Stomach (tissue), 9 donors: ENCODE data around the gene PRICKLE2. TPM values are rescaled to one million over a fixed set of nuclear protein-coding genes. Genes with fewer than 3 reads are reported as not detected.

Source experiments
- DNase-seq, 2 donors: peaks; one replicate each; pipeline versions ENCODE4 v3.0.0 to v3.0.0-alpha.2; 2013 to 2019
- H3K27ac ChIP-seq, 5 donors: fragments of 200-600 bp in 4 of 5; sonication (generic) in 4 of 5; one replicate each; pipeline ENCODE4 v1.5.1; 2013 to 2019; ENCODE audit warnings: mild to moderate bottlenecking in 1 of 5, moderate library complexity in 1 of 5
- H3K27me3 ChIP-seq, 3 donors: fragments of 200-600 bp; sonication (generic); one replicate each; pipeline ENCODE4 v1.5.1; 2017 to 2019; ENCODE audit warnings: mixed run types in 1 of 3
- H3K36me3 ChIP-seq, 4 donors: fragments of 200-600 bp; sonication (generic); 1 replicate in 3 of 4; 2 replicates in 1 of 4; pipeline ENCODE4 v1.5.1; 2016 to 2019
- H3K4me1 ChIP-seq, 4 donors: fragments of 200-600 bp; sonication (generic); one replicate each; pipeline ENCODE4 v1.5.1; 2016 to 2019
- H3K4me3 ChIP-seq, 4 donors: fragments of 200-600 bp; sonication (generic) in 3 of 4; one replicate each; pipeline ENCODE4 v1.5.1; 2016 to 2019; ENCODE audit warnings: mild to moderate bottlenecking in 1 of 4
- H3K9me3 ChIP-seq, 4 donors: fragments of 200-600 bp; sonication (generic); one replicate each; pipeline ENCODE4 v1.5.1; 2016 to 2019
- EP300 ChIP-seq: sonication (generic); formaldehyde crosslinking; IDR thresholded peaks from one replicate; pipeline ENCODE4 v1.6.1; 2017; ENCODE audit warnings: antibody characterized with exemption
- POLR2A ChIP-seq, 4 donors: fragments of 450-650 bp; IDR thresholded peaks; one replicate each; pipeline ENCODE4 v1.6.1; 2016; ENCODE audit warnings: antibody characterized with exemption in 4 of 4, control low read depth in 2 of 4, mild to moderate bottlenecking in 1 of 4, moderate library complexity in 1 of 4
- POLR2AphosphoS5 ChIP-seq, 3 donors: sonication (generic); formaldehyde crosslinking; IDR thresholded peaks; one replicate each; pipeline ENCODE4 v1.6.1; 2016; ENCODE audit warnings: antibody characterized with exemption in 3 of 3
- WGBS, 5 donors: extraction: QIAGEN DNeasy Blood & Tissue Kit in 3 of 5; methylation state at CpG; one replicate each; pipeline versions ENCODE4 v1.1.5 to v1.1.7; 2013 to 2018; 5-methylcytosine and 5-hydroxymethylcytosine counted together
- intact Hi-C: fragments of 100-400 bp; cut with DNase I; formaldehyde crosslinking; loops from one replicate; pipeline ENCODE4 v1.15.1; 2023; ENCODE audit warnings: low total_unique reads
- polyA plus RNA-seq, 3 donors: library from polyadenylated mRNA; stranded (reverse); fragments of 200-250 nt; gene quantifications; one replicate each; pipeline ENCODE4 v1.2.3, GENCODE V29; 2013
- total RNA-seq, 5 donors: library from RNA; depleted of rRNA; stranded (reverse); fragments of >200 nt; gene quantifications; one replicate each; pipeline versions ENCODE4 v1.1.0 to v1.2.3, GENCODE V29; 2014 to 2016
- TF ChIP-seq, protein P1 (sequence below), 7 experiments: fragments of 450-650 bp in 4 of 7; fragments of 200-600 bp in 3 of 7; sonication (generic) in 3 of 7; IDR thresholded peaks; one replicate each; pipeline ENCODE4 v1.5.1; 2016 to 2019; ENCODE audit warnings: antibody characterized with exemption in 7 of 7, control low read depth in 2 of 7, mild to moderate bottlenecking in 1 of 7
- donor health status: healthy with polysubstance abuse.
- donor health status: Bipolar disorder and iron deficiency.
- donor health status: healthy.

The PRICKLE2 gene
- total and polyA plus RNA-seq, 8 donors: 3.7 to 59.1 (median 21.0) TPM

DNA sequence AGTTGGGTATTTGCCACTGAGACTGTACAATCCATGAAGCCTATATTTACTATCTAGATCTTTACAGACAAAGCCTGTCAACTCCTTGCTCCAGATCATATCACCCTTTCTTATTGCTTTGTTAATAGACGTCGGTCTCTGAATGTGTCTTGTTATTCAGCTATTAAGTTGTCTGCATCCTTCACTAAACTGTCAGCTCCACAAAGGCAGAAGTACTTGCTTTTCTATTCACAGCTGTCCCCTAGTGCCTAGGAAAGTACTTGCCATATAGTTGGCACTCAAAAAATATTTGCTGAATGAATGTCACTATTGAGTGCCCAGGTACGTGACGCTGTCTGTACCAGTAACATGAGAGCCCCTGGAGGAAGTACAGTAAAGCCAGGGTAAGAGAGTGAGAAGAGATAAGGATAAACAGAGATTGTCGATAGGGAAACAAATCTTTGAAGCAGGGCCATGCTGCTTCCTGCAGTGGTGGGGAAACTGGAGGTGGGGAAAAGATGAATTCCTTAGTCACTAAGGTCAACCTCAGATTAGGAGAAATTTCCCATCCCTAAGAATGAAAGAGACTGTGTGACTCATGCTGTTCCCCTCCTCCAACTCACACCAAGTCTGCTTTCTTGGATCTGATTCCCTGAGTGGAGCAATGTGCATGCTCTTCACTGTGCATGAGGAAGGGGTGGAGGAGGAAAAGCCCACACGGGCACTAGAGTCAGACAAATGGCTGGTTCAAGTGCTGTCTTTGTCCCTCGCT is 36.3 kb downstream of the PRICKLE2 start:
- peaks cover 23 to 59% (median 32%) of the 10 kb centered on the region in 4 donors for H3K4me1 ChIP-seq
- peak overlapping the region; percentile 26 to 74 (median 57) for H3K27ac ChIP-seq
- H3K9me3 ChIP-seq: no peaks in the 10 kb centered on the region
- no peak overlapping the region for H3K4me3 ChIP-seq
- peak in 1 of 2 donors; percentile 80 for DNase-seq
- peak; percentile 55 to 90 (median 59) for TF ChIP-seq POLR2AphosphoS5 (IDR thresholded peaks at IDR 0.05)
- TF ChIP-seq, protein P1, sequence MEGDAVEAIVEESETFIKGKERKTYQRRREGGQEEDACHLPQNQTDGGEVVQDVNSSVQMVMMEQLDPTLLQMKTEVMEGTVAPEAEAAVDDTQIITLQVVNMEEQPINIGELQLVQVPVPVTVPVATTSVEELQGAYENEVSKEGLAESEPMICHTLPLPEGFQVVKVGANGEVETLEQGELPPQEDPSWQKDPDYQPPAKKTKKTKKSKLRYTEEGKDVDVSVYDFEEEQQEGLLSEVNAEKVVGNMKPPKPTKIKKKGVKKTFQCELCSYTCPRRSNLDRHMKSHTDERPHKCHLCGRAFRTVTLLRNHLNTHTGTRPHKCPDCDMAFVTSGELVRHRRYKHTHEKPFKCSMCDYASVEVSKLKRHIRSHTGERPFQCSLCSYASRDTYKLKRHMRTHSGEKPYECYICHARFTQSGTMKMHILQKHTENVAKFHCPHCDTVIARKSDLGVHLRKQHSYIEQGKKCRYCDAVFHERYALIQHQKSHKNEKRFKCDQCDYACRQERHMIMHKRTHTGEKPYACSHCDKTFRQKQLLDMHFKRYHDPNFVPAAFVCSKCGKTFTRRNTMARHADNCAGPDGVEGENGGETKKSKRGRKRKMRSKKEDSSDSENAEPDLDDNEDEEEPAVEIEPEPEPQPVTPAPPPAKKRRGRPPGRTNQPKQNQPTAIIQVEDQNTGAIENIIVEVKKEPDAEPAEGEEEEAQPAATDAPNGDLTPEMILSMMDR (IDR thresholded peaks at IDR 0.05): no peak
- no peak for TF ChIP-seq POLR2A (IDR thresholded peaks at IDR 0.05)
- no peak for TF ChIP-seq EP300
- peaks cover 0 to 6% (median 0%) of the 10 kb centered on the region in 4 donors for H3K36me3 ChIP-seq
- intact Hi-C loops: no loop called here
- WGBS, 5 donors: 36 to 40% (median 39%) methylated on average over 7 of the region's 7 CpGs
- H3K27me3 ChIP-seq: no peaks in the 10 kb centered on the region

DNA sequence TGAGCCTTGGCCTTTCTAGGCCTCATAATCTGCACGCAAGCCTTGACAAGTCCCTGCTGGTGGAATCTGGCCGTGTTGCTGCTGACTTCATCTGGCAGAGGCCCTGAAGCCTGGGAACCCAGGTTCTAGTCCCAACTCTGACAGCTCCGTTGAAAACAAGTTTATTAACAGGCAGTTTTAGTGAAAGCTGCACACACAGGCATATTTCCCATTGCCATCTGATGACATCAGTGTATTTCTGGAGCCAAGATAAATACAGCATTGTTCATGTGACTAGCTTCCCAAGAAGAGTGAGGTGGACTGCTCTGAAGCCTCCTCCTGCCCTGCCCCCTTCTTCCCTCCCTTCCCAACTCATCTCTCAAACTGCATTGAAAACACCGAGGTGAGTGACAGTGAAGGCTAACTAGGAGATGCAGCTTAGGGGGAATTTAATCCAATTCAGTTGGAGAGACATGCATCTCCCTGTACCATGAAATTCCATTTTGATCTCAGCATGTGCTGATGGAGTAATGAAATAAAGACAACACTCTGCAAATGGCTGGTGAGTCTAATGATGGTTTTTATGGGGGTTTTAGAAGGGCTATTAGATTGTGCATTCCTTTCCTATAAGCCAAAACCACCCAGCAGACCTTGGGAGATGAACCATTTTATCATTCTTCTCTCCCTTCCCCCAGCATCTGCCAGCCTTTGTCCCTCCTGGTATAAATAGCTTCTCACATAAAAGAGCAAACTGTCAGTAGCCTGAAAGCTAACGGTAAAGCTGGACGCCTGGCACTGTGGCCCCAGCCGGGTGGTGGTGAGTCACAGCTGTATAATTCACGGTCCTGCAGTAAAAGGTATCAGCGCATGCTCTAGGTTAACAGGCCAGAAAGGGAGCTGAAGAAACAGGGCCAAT is 38.0 kb downstream of the PRICKLE2 start:
- intact Hi-C loops: no loop called here
- WGBS, 5 donors: 34 to 48% (median 39%) methylated on average over 9 of the region's 9 CpGs
- DNase-seq: peak; percentile 40 to 94

DNA sequence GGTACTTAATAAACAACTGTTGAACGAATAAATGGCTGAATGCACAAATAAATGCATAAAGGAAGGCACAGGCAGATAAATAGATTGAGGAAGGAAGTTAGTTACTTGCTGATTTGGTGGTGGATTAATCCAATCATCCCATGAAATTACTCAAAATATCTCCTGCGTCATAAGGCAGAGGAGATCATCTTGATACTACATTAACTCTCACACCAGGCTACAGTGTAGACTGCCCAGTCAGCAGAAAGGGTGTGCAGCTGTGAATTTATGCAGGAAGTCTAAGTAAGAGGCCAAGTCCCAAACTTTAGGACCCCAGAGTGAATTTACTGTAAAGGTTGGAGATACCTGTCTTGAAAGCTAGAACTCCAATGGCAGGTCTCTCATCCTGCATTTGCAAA is 38.6 kb downstream of the PRICKLE2 start:
- H3K36me3 ChIP-seq: no peaks in the 10 kb centered on the region
- WGBS, 5 donors: 50 to 72% (median 66%) methylated on average over 2 of the region's 2 CpGs
- no peaks in the 10 kb centered on the region for H3K9me3 ChIP-seq
- H3K4me3 ChIP-seq: no peak overlapping the region
- TF ChIP-seq, protein P1 (IDR thresholded peaks at IDR 0.05): no peak
- TF ChIP-seq POLR2A (IDR thresholded peaks at IDR 0.05): no peak
- no peak for TF ChIP-seq POLR2AphosphoS5 (IDR thresholded peaks at IDR 0.05)
- TF ChIP-seq EP300: no peak
- intact Hi-C loops: no loop called here
- no peaks in the 10 kb centered on the region for H3K27me3 ChIP-seq
- peaks cover 23 to 59% (median 32%) of the 10 kb centered on the region in 4 donors for H3K4me1 ChIP-seq
- no peak for DNase-seq
- peak overlapping the region in 4 of 5 donors; percentile 32 to 74 (median 59) for H3K27ac ChIP-seq

More for the DNA sequence above, 38.0 kb downstream of the PRICKLE2 start:
- H3K9me3 ChIP-seq: no peaks in the 10 kb centered on the region
- TF ChIP-seq EP300 (no peak), POLR2A (IDR thresholded peaks at IDR 0.05) (no peak), POLR2AphosphoS5 (IDR thresholded peaks at IDR 0.05) (peak in 2 of 3 donors; percentile 43 to 68)
- TF ChIP-seq, protein P1 (IDR thresholded peaks at IDR 0.05): no peak
- H3K27me3 ChIP-seq: no peaks in the 10 kb centered on the region
- H3K36me3 ChIP-seq: no peaks in the 10 kb centered on the region
- peaks cover 23 to 59% (median 32%) of the 10 kb centered on the region in 4 donors for H3K4me1 ChIP-seq
- no peak overlapping the region for H3K4me3 ChIP-seq
- peak overlapping the region in 4 of 5 donors; percentile 32 to 74 (median 59) for H3K27ac ChIP-seq

DNA sequence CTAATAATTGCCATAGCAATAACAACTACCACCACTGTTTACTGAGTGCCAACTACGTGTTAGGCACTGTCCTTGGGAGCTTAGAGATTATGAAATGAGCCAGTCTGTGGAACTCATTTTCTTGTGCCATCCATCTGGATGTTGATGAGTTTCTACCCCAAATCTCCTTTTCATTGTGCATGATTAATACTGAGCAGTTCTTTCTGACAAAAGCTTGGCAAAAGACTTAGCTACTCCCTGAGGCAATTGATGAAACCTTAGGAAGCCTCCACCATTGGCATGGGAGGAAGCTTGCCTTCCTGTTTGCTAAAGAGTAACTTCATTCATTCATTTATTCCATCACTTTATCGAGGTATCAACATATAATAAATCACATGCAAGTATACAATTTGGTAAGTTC is 39.8 kb downstream of the PRICKLE2 start:
- Histone ChIP-seq H3K27ac (peak overlapping the region in 2 of 5 donors; percentile 59 to 74), H3K9me3 (no peaks in the 10 kb centered on the region), H3K36me3 (no peaks in the 10 kb centered on the region), H3K27me3 (no peaks in the 10 kb centered on the region), H3K4me3 (no peak overlapping the region), H3K4me1 (peaks cover 23 to 53% (median 33%) of the 10 kb centered on the region in 4 donors)
- WGBS, 5 donors: 70 to 85% (median 76%) methylated on average over 2 of the region's 2 CpGs
- no peak for DNase-seq
- intact Hi-C loops: no loop called here
- TF ChIP-seq, protein P1 (IDR thresholded peaks at IDR 0.05): no peak
- no peak for TF ChIP-seq POLR2A (IDR thresholded peaks at IDR 0.05)
- no peak for TF ChIP-seq EP300
- TF ChIP-seq POLR2AphosphoS5 (IDR thresholded peaks at IDR 0.05): no peak
